HG03095 (cell line): ENCODE results near the gene ZNF684.
"Not testable (repeated sequence)": the region's sequence is repeated elsewhere in the genome, so short reads cannot be mapped to it uniquely, and the experiment has no call there.

Experiments
- ATAC-seq: cut with Tn5 transposase; IDR thresholded peaks from one replicate; pipeline ENCODE4 v1.9.1; 2021; ENCODE audit warnings: moderate library complexity; ENCODE audit not compliant: unreplicated experiment

ZNF684 gene

GRCh38 chr1:40567825-40568224 is 36.4 kb downstream of the ZNF684 start:
- no peak for ATAC-seq

GRCh38 chr1:40574805-40575204 is 43.4 kb downstream of the ZNF684 start:
- ATAC-seq, result not testable (repeated sequence)

GRCh38 chr1:40575336-40575735 is 43.9 kb downstream of the ZNF684 start:
- ATAC-seq, result no peak

- ATAC-seq, result no peak
These were observed 50.7 kb downstream of the ZNF684 start for GRCh38 chr1:40582116-40582515.

GRCh38 chr1:40583980-40584379 is 52.5 kb downstream of the ZNF684 start:
- no peak for ATAC-seq

GRCh38 chr1:40588586-40588985 is 57.1 kb downstream of the ZNF684 start:
- no peak for ATAC-seq

- ATAC-seq, result no peak
These were observed 60.8 kb downstream of the ZNF684 start for GRCh38 chr1:40592107-40592803.

GRCh38 chr1:40593449-40594186 is 62.2 kb downstream of the ZNF684 start:
- no peak for ATAC-seq

GRCh38 chr1:40594187-40594531 is 62.7 kb downstream of the ZNF684 start:
- ATAC-seq, result no peak

GRCh38 chr1:40595623-40596022 is 64.2 kb downstream of the ZNF684 start:
- no peak for ATAC-seq
